Ramos (cell line): ENCODE results near the gene LRBA.

ENCODE experiments used
- in situ Hi-C: fragments of 300-500 bp; cut with MboI; formaldehyde crosslinking; loops from one replicate; pipeline ENCODE4 v1.14.3; 2022; ENCODE audit warnings: low sequenced_read_pairs; ENCODE audit not compliant: unreplicated experiment

The LRBA gene

DNA sequence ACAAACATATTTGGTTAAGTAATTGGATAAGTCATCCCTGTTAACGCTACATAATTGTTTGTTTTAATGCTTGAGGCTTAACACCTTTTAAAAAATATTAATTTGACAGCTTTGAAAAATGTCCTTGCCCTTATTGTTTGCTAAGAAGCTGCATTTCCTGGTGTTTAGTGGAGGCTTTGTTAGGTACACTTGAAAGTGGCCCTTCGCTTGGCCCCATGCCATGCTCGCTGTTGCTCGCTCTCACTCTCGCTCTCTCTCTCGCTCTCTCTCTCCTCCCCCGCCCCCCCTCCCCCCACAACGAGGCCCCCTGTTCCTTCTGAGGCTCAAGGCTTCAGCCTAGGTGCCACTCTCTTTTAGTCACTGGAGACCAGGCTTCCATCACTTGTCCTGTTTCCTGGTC, 797.3 kb downstream of the LRBA start:
- in situ Hi-C loops, result no loop called here

DNA sequence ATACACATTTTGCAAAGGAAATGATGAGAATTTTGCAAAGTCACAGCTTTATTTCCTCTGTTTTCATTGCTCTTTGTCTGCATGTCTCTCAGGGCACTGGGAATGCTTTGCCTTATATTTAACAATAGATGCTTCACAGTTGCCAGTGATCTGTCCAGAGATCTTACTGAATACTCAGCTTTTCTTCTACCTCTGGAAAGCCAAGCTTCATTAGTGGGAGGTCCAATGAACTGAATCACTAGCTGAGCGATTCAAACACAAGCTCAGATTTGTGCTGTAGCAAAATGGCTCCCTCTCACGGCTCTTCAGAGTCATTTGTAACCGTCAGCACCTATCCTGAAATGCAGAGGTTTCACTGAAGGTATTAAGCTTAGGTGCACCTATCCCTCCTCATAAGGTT, 797.9 kb downstream of the LRBA start:
- in situ Hi-C loops, result no loop called here

GRCh38 chr4:150216726-150217125, 798.4 kb downstream of the LRBA start:
- in situ Hi-C loops, result no loop called here

DNA sequence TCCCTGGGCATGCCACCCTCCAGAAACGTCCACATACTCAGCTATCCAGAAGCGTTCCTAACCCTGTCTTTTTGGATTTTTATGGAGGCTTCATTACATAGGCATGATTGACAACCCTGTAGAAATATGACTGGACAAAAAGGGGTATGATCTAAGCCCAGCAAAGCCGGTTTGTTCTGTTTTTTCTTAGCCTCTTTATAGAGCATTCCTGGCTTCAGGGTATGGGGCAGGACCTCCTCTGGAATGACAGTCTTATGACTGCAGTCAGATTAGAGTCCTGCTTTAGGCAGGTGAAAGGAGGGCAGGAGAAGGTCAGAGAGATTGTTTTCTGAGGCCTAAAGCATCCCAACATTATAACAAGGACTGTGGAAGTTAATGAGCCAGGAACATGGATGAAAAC, 799.5 kb downstream of the LRBA start:
- in situ Hi-C loops, result no loop called here
